ENCODE data around the gene NUP210.

The NUP210 gene

GRCh38 chr3:13461169-13462124, 41.3 kb upstream of the NUP210 start:
- ChIA-PET POLR2A (no interaction called here), CTCF (interaction anchor here (0.8 to 4.0 kb wide), 13 partner anchors 9 to 370 kb away, joined by 3 to 45 read pairs (median 6); partner anchors contain the start of gene HDAC11)
- peak; percentile 73 for DNase-seq (ENCODE audit: extremely low spot score)
- TF ChIP-seq CTCF (IDR thresholded peaks at IDR 0.05; ENCODE audit: control extremely low read depth, extremely low read depth, low read depth, missing control alignments), result peak; percentile 59

- CTCF ChIA-PET, result interaction anchor here (0.8 to 4.0 kb wide), 6 partner anchors 8 to 369 kb away, joined by 3 to 45 read pairs (median 11); no protein-coding TSS in a partner anchor
- no peak for TF ChIP-seq CTCF (IDR thresholded peaks at IDR 0.05; ENCODE audit: control extremely low read depth, extremely low read depth, low read depth, missing control alignments)
- DNase-seq (ENCODE audit: extremely low spot score), result no peak
- POLR2A ChIA-PET, result no interaction called here
Observed at GRCh38 chr3:13460341-13460736, 40.2 kb upstream of the NUP210 start.

- CTCF ChIA-PET, result interaction anchor here (0.6 to 0.8 kb wide), 2 partner anchors 13 to 368 kb away, joined by 3 read pairs; no protein-coding TSS in a partner anchor
- no peak for DNase-seq (ENCODE audit: extremely low spot score)
- POLR2A ChIA-PET, result no interaction called here
- no peak for TF ChIP-seq CTCF (IDR thresholded peaks at IDR 0.05; ENCODE audit: control extremely low read depth, extremely low read depth, low read depth, missing control alignments)
Observed at GRCh38 chr3:13459605-13460340, 39.7 kb upstream of the NUP210 start.

- no peak for DNase-seq (ENCODE audit: extremely low spot score)
- ChIA-PET CTCF (interaction anchor here (0.8 kb wide), 1 partner anchor 366 kb away, joined by 3 read pairs; no protein-coding TSS in a partner anchor), POLR2A (no interaction called here)
- TF ChIP-seq CTCF (IDR thresholded peaks at IDR 0.05; ENCODE audit: control extremely low read depth, extremely low read depth, low read depth, missing control alignments), result no peak
Observed at GRCh38 chr3:13457593-13457992, 37.5 kb upstream of the NUP210 start.

GRCh38 chr3:13455644-13456043, 35.5 kb upstream of the NUP210 start:
- TF ChIP-seq CTCF (IDR thresholded peaks at IDR 0.05; ENCODE audit: control extremely low read depth, extremely low read depth, low read depth, missing control alignments), result no peak
- ChIA-PET POLR2A (interaction anchor here (0.8 kb wide), 1 partner anchor 364 kb away, joined by 3 read pairs; no protein-coding TSS in a partner anchor), CTCF (interaction anchor here (1.0 to 6.0 kb wide), 7 partner anchors 11 to 364 kb away, joined by 3 to 97 read pairs (median 4); partner anchors contain the start of gene NUP210)
- DNase-seq (ENCODE audit: extremely low spot score), result no peak

Data from GM10248 (cell line).